Fibroblast of the aortic adventitia (primary cell): ENCODE results near the gene PLBD2. TPM values are rescaled to one million over a fixed set of nuclear protein-coding genes. Genes with fewer than 3 reads are reported as not detected.
A peak's percentile ranks its signal among the peaks of the same experiment; 100 is the strongest.

ENCODE experiments used
- DNase-seq: peaks from one replicate; pipeline ENCODE4 v3.0.0-alpha.2; 2010; ENCODE audit warnings: low read depth
- H3K4me3 ChIP-seq: 2 replicates; pipeline ENCODE4 v1.5.1; 2011; ENCODE audit warnings: low read depth, mild to moderate bottlenecking, control low read depth, low read length, moderate library complexity
- CTCF ChIP-seq: IDR thresholded peaks from 2 replicates; pipeline ENCODE4 v1.5.1; 2011; ENCODE audit warnings: mild to moderate bottlenecking, low read length, control low read depth, inconsistent platforms; ENCODE audit not compliant: insufficient read depth
- total RNA-seq: library from RNA; depleted of rRNA; stranded (reverse); fragments of >200 nt; gene quantifications from 2 replicates; pipeline ENCODE4 v1.2.3, GENCODE V29; 2012; ENCODE audit warnings: low replicate concordance

The PLBD2 gene
- 35.1 and 50.9 TPM in 2 replicates for total RNA-seq

- TF ChIP-seq CTCF, result peak; percentile 1
- H3K4me3 ChIP-seq, result peak within 1 kb of the TSS; percentile 96
- DNase-seq, result peak; percentile 89
Measured at GRCh38 chr12:113358381-113359132, at the start of gene PLBD2. Gene PLBD2, plus strand, starts transcription at chr12:113358587. Its CDS starts 14 bp downstream, at chr12:113358601.

GRCh38 chr12:113310489-113310888 lies 47.9 kb upstream of the PLBD2 start:
- no peak overlapping the region for H3K4me3 ChIP-seq
- no peak for TF ChIP-seq CTCF
- no peak for DNase-seq

GRCh38 chr12:113314121-113314529 lies 44.3 kb upstream of the PLBD2 start:
- no peak for TF ChIP-seq CTCF
- DNase-seq, result no peak
- H3K4me3 ChIP-seq, result no peak overlapping the region

GRCh38 chr12:113315358-113315757 lies 43.0 kb upstream of the PLBD2 start:
- DNase-seq, result no peak
- TF ChIP-seq CTCF, result no peak
- H3K4me3 ChIP-seq, result no peak overlapping the region

- peak; percentile 7 for TF ChIP-seq CTCF
Measured at GRCh38 chr12:113316155-113316554, 42.2 kb upstream of the PLBD2 start.

GRCh38 chr12:113317122-113317521 lies 41.3 kb upstream of the PLBD2 start:
- no peak overlapping the region for H3K4me3 ChIP-seq
- DNase-seq, result no peak
- TF ChIP-seq CTCF, result no peak

More at GRCh38 chr12:113316155-113316554, 42.2 kb upstream of the PLBD2 start:
- no peak overlapping the region for H3K4me3 ChIP-seq
- DNase-seq, result no peak

- no peak for DNase-seq
- no peak for TF ChIP-seq CTCF
- no peak overlapping the region for H3K4me3 ChIP-seq
Measured at GRCh38 chr12:113318046-113318656, 40.2 kb upstream of the PLBD2 start.
